MM.1S (cell line): ENCODE data around the gene FRMD4B.

Experiments used
- EZH2 ChIP-seq: fragments of 300-600 bp; sonication (generic); optimal IDR thresholded peaks from 2 replicates; pipeline ENCODE3; 2017; ENCODE audit warnings: low read depth, mild to moderate bottlenecking, antibody characterized with exemption, low read length, mixed read lengths
- EZH2phosphoT487 ChIP-seq: fragments of 300-600 bp; sonication (generic); IDR thresholded peaks from 2 replicates; pipeline ENCODE4 v1.6.1; 2018; ENCODE audit warnings: antibody characterized with exemption, low read length
- TF ChIP-seq, protein P1 (sequence below): fragments of 300-600 bp; sonication (generic); IDR thresholded peaks from 2 replicates; pipeline ENCODE4 v1.5.1; 2016; ENCODE audit warnings: antibody characterized with exemption, low read length, mixed read lengths

DNA sequence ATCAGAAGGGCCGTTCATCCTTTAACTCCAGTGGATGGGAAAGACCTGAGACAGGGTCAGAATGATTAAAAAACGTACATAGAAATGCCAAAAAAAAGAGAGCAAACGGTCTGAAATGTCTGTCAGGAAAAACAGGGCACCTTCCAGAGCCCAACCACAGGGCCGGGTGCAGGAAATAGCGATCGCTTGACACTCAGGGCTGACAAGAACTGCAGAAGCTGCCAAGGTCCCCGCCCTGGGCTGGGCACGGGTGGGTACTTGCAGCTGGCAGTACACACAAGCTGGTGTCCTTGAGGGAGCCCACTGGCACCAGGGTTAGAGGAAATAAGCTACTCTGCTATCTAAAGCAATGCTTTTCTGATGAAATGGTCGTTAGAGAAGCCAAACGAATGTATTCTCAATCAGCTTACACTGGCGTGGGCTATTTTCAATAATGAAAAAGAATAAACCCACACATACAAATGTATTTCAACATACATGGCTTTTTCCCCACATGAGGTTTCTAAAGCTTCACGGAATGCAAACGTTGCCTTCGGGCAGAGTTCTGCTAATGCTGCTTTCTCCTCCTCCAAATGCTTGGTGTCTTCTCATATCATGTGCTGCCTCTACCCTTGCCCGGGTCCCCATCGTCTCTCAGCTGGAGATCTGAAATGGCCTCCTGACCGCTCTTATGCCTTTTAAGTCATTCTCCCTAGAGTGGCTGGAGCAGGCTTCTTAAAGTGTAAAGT, 15.6 kb downstream of the FRMD4B start:
- no peak for TF ChIP-seq EZH2phosphoT487
- TF ChIP-seq, protein P1, sequence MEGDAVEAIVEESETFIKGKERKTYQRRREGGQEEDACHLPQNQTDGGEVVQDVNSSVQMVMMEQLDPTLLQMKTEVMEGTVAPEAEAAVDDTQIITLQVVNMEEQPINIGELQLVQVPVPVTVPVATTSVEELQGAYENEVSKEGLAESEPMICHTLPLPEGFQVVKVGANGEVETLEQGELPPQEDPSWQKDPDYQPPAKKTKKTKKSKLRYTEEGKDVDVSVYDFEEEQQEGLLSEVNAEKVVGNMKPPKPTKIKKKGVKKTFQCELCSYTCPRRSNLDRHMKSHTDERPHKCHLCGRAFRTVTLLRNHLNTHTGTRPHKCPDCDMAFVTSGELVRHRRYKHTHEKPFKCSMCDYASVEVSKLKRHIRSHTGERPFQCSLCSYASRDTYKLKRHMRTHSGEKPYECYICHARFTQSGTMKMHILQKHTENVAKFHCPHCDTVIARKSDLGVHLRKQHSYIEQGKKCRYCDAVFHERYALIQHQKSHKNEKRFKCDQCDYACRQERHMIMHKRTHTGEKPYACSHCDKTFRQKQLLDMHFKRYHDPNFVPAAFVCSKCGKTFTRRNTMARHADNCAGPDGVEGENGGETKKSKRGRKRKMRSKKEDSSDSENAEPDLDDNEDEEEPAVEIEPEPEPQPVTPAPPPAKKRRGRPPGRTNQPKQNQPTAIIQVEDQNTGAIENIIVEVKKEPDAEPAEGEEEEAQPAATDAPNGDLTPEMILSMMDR: no peak
- no peak for TF ChIP-seq EZH2
